GM19025 (cell line): ENCODE results near the gene BCAR3.

ENCODE experiments used
- ATAC-seq: cut with Tn5 transposase; IDR thresholded peaks from one replicate; pipeline ENCODE4 v1.9.1; 2021; ENCODE audit warnings: mild to moderate bottlenecking, low read depth, moderate library complexity; ENCODE audit not compliant: unreplicated experiment

BCAR3 gene

GRCh38 chr1:93603106-93603505, 78.5 kb downstream of the BCAR3 start:
- ATAC-seq: no peak

GRCh38 chr1:93602101-93602500, 79.5 kb downstream of the BCAR3 start:
- no peak for ATAC-seq

GRCh38 chr1:93601686-93602085, 80.0 kb downstream of the BCAR3 start:
- ATAC-seq: no peak

- no peak for ATAC-seq
These were observed 81.0 kb downstream of the BCAR3 start for GRCh38 chr1:93600663-93601062.

GRCh38 chr1:93599479-93599878, 82.2 kb downstream of the BCAR3 start:
- ATAC-seq: no peak

- no peak for ATAC-seq
These were observed 82.7 kb downstream of the BCAR3 start for GRCh38 chr1:93598861-93599439.

- no peak for ATAC-seq
These were observed 83.2 kb downstream of the BCAR3 start for GRCh38 chr1:93598396-93598795.

- no peak for ATAC-seq
These were observed 83.9 kb downstream of the BCAR3 start for GRCh38 chr1:93597709-93598108.

- no peak for ATAC-seq
These were observed 85.1 kb downstream of the BCAR3 start for GRCh38 chr1:93596329-93597089.

GRCh38 chr1:93595743-93596142, 85.9 kb downstream of the BCAR3 start:
- no peak for ATAC-seq

- ATAC-seq: no peak
These were observed 86.4 kb downstream of the BCAR3 start for GRCh38 chr1:93595266-93595665.

GRCh38 chr1:93594603-93594880, 87.1 kb downstream of the BCAR3 start:
- ATAC-seq: no peak

- ATAC-seq: no peak
These were observed 87.6 kb downstream of the BCAR3 start for GRCh38 chr1:93593854-93594602.

GRCh38 chr1:93592551-93592949, 89.1 kb downstream of the BCAR3 start:
- ATAC-seq: no peak

GRCh38 chr1:93591676-93592550, 89.7 kb downstream of the BCAR3 start:
- ATAC-seq: peak; percentile 83

GRCh38 chr1:93591291-93591675, 90.4 kb downstream of the BCAR3 start:
- peak; percentile 23 for ATAC-seq

- no peak for ATAC-seq
These were observed 92.7 kb downstream of the BCAR3 start for GRCh38 chr1:93588955-93589354.

GRCh38 chr1:93588206-93588605, 93.4 kb downstream of the BCAR3 start:
- no peak for ATAC-seq

GRCh38 chr1:93587354-93587753, 94.3 kb downstream of the BCAR3 start:
- ATAC-seq: no peak

- ATAC-seq: no peak
These were observed 96.3 kb downstream of the BCAR3 start for GRCh38 chr1:93585059-93585966.
